HepG2 (cell line): Measurements from ENCODE around the gene CXADR. TPM values are rescaled to one million over a fixed set of nuclear protein-coding genes. Genes with fewer than 3 reads are reported as not detected.

ENCODE experiments used
- ATAC-seq: fragments of 200-7000 bp; cut with Tn5 transposase; 3 replicates; pipeline ENCODE4 v1.9.1; 2020; ENCODE audit warnings: mild to moderate bottlenecking, moderate library complexity
- BruUV-seq: library from RNA; stranded (reverse); fragments of 400-500 nt; replicated peaks from 2 replicates; lab custom pipeline; 2021; lab: Mats Ljungman, UMichigan
- CTCF ChIA-PET: fragments of 300-600 bp; formaldehyde crosslinking; extraction: SDS; loops from one replicate; lab custom pipeline; 2021; ENCODE audit warnings: low total read pairs, inconsistent platforms, low intra/inter-chr PET ratio; lab: Yijun Ruan, JAX
- POLR2A ChIA-PET: fragments of 350-600 bp; sonication (Branson Sonifier 250); formaldehyde crosslinking; loops from one replicate; lab custom pipeline; 2020; ENCODE audit warnings: antibody characterized with exemption, inconsistent platforms; lab: Yijun Ruan, JAX
- DNase-seq: peaks from one replicate; pipeline ENCODE4 v3.0.0-alpha.2; 2015; ENCODE audit warnings: low spot score
- FAIRE-seq: peaks from 3 replicates; lab custom pipeline; 2011; peaks lifted over from hg19 to GRCh38; lab: Jason Lieb, UNC
- H2AFZ ChIP-seq: one replicate; pipeline ENCODE4 v1.6.1; 2011; ENCODE audit warnings: low read length, inconsistent platforms
- H3K27ac ChIP-seq: fragments of 300-600 bp; 3 replicates; pipeline ENCODE4 v1.8.0; 2011; ENCODE audit warnings: mixed run types, mild to moderate bottlenecking, mixed read lengths, low read length, inconsistent platforms; ENCODE audit not compliant: insufficient read depth; ENCODE audit errors: extremely low read length
- H3K27me3 ChIP-seq, 2 experiments: fragments of 200-600 bp in 1 of 2; 2 replicates in 1 of 2; 3 replicates in 1 of 2; pipeline versions ENCODE4 v1.6.0 to v1.8.0; 2011; ENCODE audit warnings: low read length in 2 of 2, mild to moderate bottlenecking in 2 of 2, moderate library complexity in 2 of 2, inconsistent platforms in 1 of 2; ENCODE audit not compliant: insufficient read depth in 2 of 2, control insufficient read depth in 1 of 2
- H3K36me3 ChIP-seq, 2 experiments: fragments of 200-600 bp in 1 of 2; replicated peaks in 1 of 2; 2 replicates in 1 of 2; 3 replicates in 1 of 2; pipeline versions ENCODE4 v1.5.1 to v1.8.0; 2011; ENCODE audit warnings: low read length in 2 of 2, inconsistent platforms in 1 of 2; ENCODE audit not compliant: insufficient read depth in 2 of 2, control insufficient read depth in 1 of 2
- H3K4me1 ChIP-seq: 2 replicates; pipeline ENCODE4 v1.5.1; 2012; ENCODE audit warnings: low read length, inconsistent platforms; ENCODE audit not compliant: insufficient read depth
- H3K4me2 ChIP-seq: 2 replicates; pipeline ENCODE4 v1.6.0; 2011; ENCODE audit warnings: low read depth, low read length, inconsistent platforms
- H3K4me3 ChIP-seq, 3 experiments: fragments of 200-600 bp in 1 of 3; sonication (generic), shearing (Covaris generic) in 1 of 3; replicated peaks in 1 of 3; 2 replicates each; pipeline ENCODE4 v1.5.1; 2011 to 2016; ENCODE audit warnings: low read length in 3 of 3, inconsistent platforms in 2 of 3, low read depth in 2 of 3, mild to moderate bottlenecking in 2 of 3, control low read depth in 1 of 3, mixed read lengths in 1 of 3; ENCODE audit not compliant: insufficient read depth in 1 of 3
- H3K79me2 ChIP-seq: one replicate; pipeline ENCODE4 v1.6.1; 2011; ENCODE audit warnings: low read length, inconsistent platforms; ENCODE audit not compliant: insufficient read depth
- H3K9ac ChIP-seq: 2 replicates; pipeline ENCODE4 v1.6.0; 2011; ENCODE audit warnings: mild to moderate bottlenecking, low read depth, low read length, inconsistent platforms; ENCODE audit not compliant: insufficient read depth
- H3K9me3 ChIP-seq: 2 replicates; pipeline ENCODE4 v1.5.1; 2012; ENCODE audit warnings: mild to moderate bottlenecking, low read length
- H4K20me1 ChIP-seq: 2 replicates; pipeline ENCODE4 v1.6.0; 2011; ENCODE audit warnings: inconsistent platforms, mild to moderate bottlenecking, low read length, moderate library complexity; ENCODE audit not compliant: insufficient read depth
- ELF1 ChIP-seq: sonication (generic); formaldehyde crosslinking; IDR thresholded peaks from 2 replicates; pipeline ENCODE4 v1.4.0; 2020; ENCODE audit warnings: missing genetic modification reagents
- ELF3 ChIP-seq: IDR thresholded peaks from 2 replicates; pipeline ENCODE4 v1.6.1; 2016; ENCODE audit warnings: missing genetic modification reagents, missing compliant biosample characterization
- ETV5 ChIP-seq: IDR thresholded peaks from 2 replicates; pipeline ENCODE4 v1.6.1; 2018; ENCODE audit warnings: missing biosample characterization, missing genetic modification reagents, inconsistent platforms, borderline replicate concordance
- FOSL2 ChIP-seq: sonication (generic); formaldehyde crosslinking; IDR thresholded peaks from 2 replicates; pipeline ENCODE4 v1.4.0; 2020; ENCODE audit warnings: missing genetic modification reagents
- GPN1 ChIP-seq: sonication (generic); formaldehyde crosslinking; IDR thresholded peaks from 2 replicates; pipeline ENCODE4 v1.5.1; 2020; ENCODE audit warnings: missing genetic modification reagents, borderline replicate concordance
- IRF2 ChIP-seq: IDR thresholded peaks from 2 replicates; pipeline ENCODE4 v1.6.1; 2018; ENCODE audit warnings: missing genetic modification reagents, missing compliant biosample characterization
- KMT2A ChIP-seq: sonication (generic); formaldehyde crosslinking; IDR thresholded peaks from 2 replicates; pipeline ENCODE4 v1.4.0; 2020; ENCODE audit warnings: missing genetic modification reagents
- MAFK ChIP-seq, 2 experiments: IDR thresholded peaks in 1 of 2; conservative IDR thresholded peaks in 1 of 2; 2 replicates each; pipeline ENCODE4 v1.6.1; 2011; ENCODE audit warnings: improper control_type of control experiment in 2 of 2, low read length in 2 of 2
- RFX3 ChIP-seq: IDR thresholded peaks from 2 replicates; pipeline ENCODE4 v1.6.1; 2016; ENCODE audit warnings: missing biosample characterization, missing genetic modification reagents
- TBX2 ChIP-seq: sonication (generic); formaldehyde crosslinking; IDR thresholded peaks from 2 replicates; pipeline ENCODE4 v1.5.0; 2020; ENCODE audit warnings: missing genetic modification reagents, mild to moderate bottlenecking, borderline replicate concordance
- ZBTB26 ChIP-seq: IDR thresholded peaks from 2 replicates; pipeline ENCODE4 v1.6.1; 2016; ENCODE audit warnings: missing compliant biosample characterization, missing genetic modification reagents, borderline replicate concordance
- ZNF12 ChIP-seq: sonication (generic); formaldehyde crosslinking; IDR thresholded peaks from 2 replicates; pipeline ENCODE4 v1.5.0; 2020; ENCODE audit warnings: missing genetic modification reagents
- ZNF121 ChIP-seq: sonication (generic); formaldehyde crosslinking; IDR thresholded peaks from 2 replicates; pipeline ENCODE4 v1.5.0; 2020; ENCODE audit warnings: mild to moderate bottlenecking, missing genetic modification reagents
- ZNF367 ChIP-seq: sonication (generic); formaldehyde crosslinking; IDR thresholded peaks from 2 replicates; pipeline ENCODE4 v1.4.0; 2020; ENCODE audit warnings: missing genetic modification reagents, borderline replicate concordance
- ZNF850 ChIP-seq: sonication (generic); formaldehyde crosslinking; conservative IDR thresholded peaks from 2 replicates; pipeline ENCODE4 v1.9.0; 2021; ENCODE audit warnings: mild to moderate bottlenecking, missing genetic modification reagents
- WGBS: methylation state at CpG from one replicate; pipeline ENCODE4 v1.1.6; 2017; ENCODE audit warnings: low lambda C conversion rate; 5-methylcytosine and 5-hydroxymethylcytosine counted together
- in situ Hi-C: cut with HindIII; loops from 2 replicates; pipeline ENCODE4 v1.10.0; 2017; ENCODE audit warnings: low pct_unique_long_range_greater_than_20kb; ENCODE audit not compliant: extremely low pct_ligation_motif_present
- intact Hi-C: fragments of 100-400 bp; cut with micrococcal nuclease; formaldehyde crosslinking; loops from one replicate; pipeline ENCODE4 v1.10.0; 2022; ENCODE audit not compliant: unreplicated experiment
- polyA plus RNA-seq, 8 experiments: library from polyadenylated mRNA; depleted of rRNA in 3 of 8; stranded (reverse) in 7 of 8; unstranded in 1 of 8; fragments of >200 nt; fragmentation: Illumina TruSeq in 4 of 8; extraction: Trizol in 4 of 8; gene quantifications; 2 replicates each; pipeline versions ENCODE4 v1.2.1 to v1.2.3, GENCODE V29; 2011 to 2016; ENCODE audit warnings: low read depth in 4 of 8, missing spikeins in 1 of 8, mixed read lengths in 1 of 8; ENCODE audit not compliant: insufficient read depth in 1 of 8
- total RNA-seq, 5 experiments: library from RNA; depleted of rRNA; stranded (reverse); fragments of >200 nt; fragmentation: Illumina TruSeq; extraction: Trizol; gene quantifications; 2 replicates each; pipeline ENCODE4 v1.2.3, GENCODE V29; 2016; ENCODE audit warnings: low read depth in 1 of 5

CXADR gene
- total and polyA plus RNA-seq, 2 of the 13 experiments (the other 11 are each of a cell fraction or from before 2014, with no cell fraction given) = 86.8 to 110 TPM

GRCh38 chr21:17466166-17466565 lies 46.7 kb upstream of the CXADR start:
- peak; percentile 51 for DNase-seq

More at GRCh38 chr21:17466166-17466565, 46.7 kb upstream of the CXADR start:
- in situ Hi-C loops = no loop called here
- ChIA-PET POLR2A (interaction anchor here (1.1 to 1.4 kb wide), 2 partner anchors 46 to 76 kb away, joined by 3 to 5 read pairs; partner anchors contain the start of gene CXADR), CTCF (no interaction called here)
- no peak overlapping the region for H3K4me2 ChIP-seq
- H2AFZ ChIP-seq = no peak overlapping the region
- H3K9me3 ChIP-seq = no peaks in the 10 kb centered on the region
- H3K27me3 ChIP-seq = no peaks in the 10 kb centered on the region
- H3K27ac ChIP-seq = peak overlapping the region; percentile 52
- H3K36me3 ChIP-seq = no peaks in the 10 kb centered on the region
- no TSS peak for BruUV-seq
- peaks cover 78% of the 10 kb centered on the region for H3K4me1 ChIP-seq
- no peaks in the 10 kb centered on the region for H3K79me2 ChIP-seq
- H4K20me1 ChIP-seq = no peaks in the 10 kb centered on the region
- no peak for ATAC-seq
- intact Hi-C loops = no loop called here
- no peak overlapping the region for H3K4me3 ChIP-seq
- TF ChIP-seq RFX3 (CRISPR knock-in tag) (no peak), ZBTB26 (CRISPR knock-in tag) (no peak), ZNF121 (CRISPR knock-in tag) (peak; percentile 77), ZNF367 (CRISPR knock-in tag) (no peak), ELF3 (CRISPR knock-in tag) (peak; percentile 82), ZNF12 (CRISPR knock-in tag) (peak; percentile 82), MAFK (conservative IDR thresholded peaks at IDR 0.05 in 1 of 2, IDR thresholded peaks at IDR 0.05 in 1 of 2; ENCODE audit: low read length in 2 of 2) (0 out of 4 replicates have a peak, but pooled peaks of 1 of the 2 experiments have one; percentile 3), GPN1 (CRISPR knock-in tag) (no peak), ELF1 (CRISPR knock-in tag) (peak; percentile 51; the same call in 1 of the 2 replicates), IRF2 (no peak), ETV5 (CRISPR knock-in tag) (peak; percentile 30; the same call in 1 of the 2 replicates), ZNF850 (CRISPR knock-in tag) (no peak), TBX2 (CRISPR knock-in tag) (no peak), KMT2A (CRISPR knock-in tag) (no peak), FOSL2 (CRISPR knock-in tag) (peak; percentile 72)
- TF ChIP-seq, all 625 proteins: peak for 7
- 85% methylated on average over 1 of the region's 1 CpG for WGBS
- no peak overlapping the region for H3K9ac ChIP-seq
- no peak for FAIRE-seq
